OCI-LY1 (cell line): ENCODE data around the gene MSH3.

ENCODE experiments used
- H2AFZ ChIP-seq: fragments of 200-600 bp; sonication (generic), shearing (Covaris generic); 2 replicates; pipeline ENCODE4 v1.6.0; 2014; ENCODE audit warnings: antibody characterized with exemption, mild to moderate bottlenecking, low read length
- H3F3A ChIP-seq: fragments of 200-600 bp; sonication (generic), shearing (Covaris generic); 2 replicates; pipeline ENCODE4 v1.6.0; 2014; ENCODE audit warnings: mild to moderate bottlenecking, antibody characterized with exemption, low read length, moderate library complexity; ENCODE audit not compliant: insufficient read depth
- H3K27ac ChIP-seq: fragments of 200-600 bp; sonication (generic); 2 replicates; pipeline ENCODE4 v1.5.1; 2014; ENCODE audit warnings: low read length, mixed run types, mild to moderate bottlenecking, low read depth; ENCODE audit not compliant: poor library complexity, severe bottlenecking
- H3K27me3 ChIP-seq: fragments of 200-600 bp; sonication (generic); 2 replicates; pipeline ENCODE4 v1.6.0; 2014; ENCODE audit warnings: antibody characterized with exemption, mild to moderate bottlenecking, low read length, moderate library complexity; ENCODE audit not compliant: insufficient read depth
- H3K36me3 ChIP-seq: fragments of 200-600 bp; sonication (generic); 2 replicates; pipeline ENCODE4 v1.6.1; 2014; ENCODE audit warnings: mild to moderate bottlenecking, antibody characterized with exemption, low read length, moderate library complexity, mixed read lengths; ENCODE audit not compliant: insufficient read depth
- H3K4me1 ChIP-seq: fragments of 200-600 bp; sonication (generic); 2 replicates; pipeline ENCODE4 v1.5.1; 2014; ENCODE audit warnings: mild to moderate bottlenecking, low read length, moderate library complexity; ENCODE audit not compliant: insufficient read depth, severe bottlenecking
- H3K4me2 ChIP-seq: fragments of 200-600 bp; sonication (generic), shearing (Covaris generic); 2 replicates; pipeline ENCODE4 v1.6.1; 2014; ENCODE audit warnings: low read length
- H3K4me3 ChIP-seq: fragments of 200-600 bp; sonication (generic); 2 replicates; pipeline ENCODE4 v1.5.1; 2014; ENCODE audit warnings: low read length, low read depth, mild to moderate bottlenecking, mixed read lengths; ENCODE audit not compliant: poor library complexity, severe bottlenecking
- H3K79me2 ChIP-seq: fragments of 200-600 bp; shearing (Covaris generic); 2 replicates; pipeline ENCODE4 v1.6.1; 2016; ENCODE audit warnings: mixed run types, low read length, mixed read lengths; ENCODE audit not compliant: insufficient read depth
- H3K9ac ChIP-seq: fragments of 200-600 bp; sonication (generic), shearing (Covaris generic); 2 replicates; pipeline ENCODE4 v1.6.1; 2014; ENCODE audit warnings: mild to moderate bottlenecking, low read length, mixed read lengths
- H3K9me2 ChIP-seq: fragments of 200-600 bp; sonication (generic), shearing (Covaris generic); 2 replicates; pipeline ENCODE4 v1.6.1; 2014; ENCODE audit warnings: low read depth, mild to moderate bottlenecking, low read length, mixed read lengths
- H3K9me3 ChIP-seq: fragments of 200-600 bp; shearing (Covaris generic); 2 replicates; pipeline ENCODE4 v1.6.1; 2014; ENCODE audit warnings: low read length, mixed read lengths
- H4K20me1 ChIP-seq: fragments of 200-600 bp; sonication (generic), shearing (Covaris generic); 2 replicates; pipeline ENCODE4 v1.6.0; 2016; ENCODE audit warnings: mild to moderate bottlenecking, low read length; ENCODE audit not compliant: insufficient read depth
- EZH2 ChIP-seq: fragments of 200-600 bp; sonication (generic), shearing (Covaris generic); IDR thresholded peaks from 2 replicates; pipeline ENCODE4 v1.8.0; 2017; ENCODE audit warnings: borderline replicate concordance, mixed run types, mild to moderate bottlenecking, antibody characterized with exemption, low read length, moderate library complexity, mixed read lengths
- TF ChIP-seq, protein P1 (sequence below): fragments of 200-600 bp; sonication (generic), shearing (Covaris generic); IDR thresholded peaks from 2 replicates; pipeline ENCODE4 v1.5.1; 2017; ENCODE audit warnings: mild to moderate bottlenecking, antibody characterized with exemption, low read length, moderate library complexity, mixed read lengths

The MSH3 gene

DNA sequence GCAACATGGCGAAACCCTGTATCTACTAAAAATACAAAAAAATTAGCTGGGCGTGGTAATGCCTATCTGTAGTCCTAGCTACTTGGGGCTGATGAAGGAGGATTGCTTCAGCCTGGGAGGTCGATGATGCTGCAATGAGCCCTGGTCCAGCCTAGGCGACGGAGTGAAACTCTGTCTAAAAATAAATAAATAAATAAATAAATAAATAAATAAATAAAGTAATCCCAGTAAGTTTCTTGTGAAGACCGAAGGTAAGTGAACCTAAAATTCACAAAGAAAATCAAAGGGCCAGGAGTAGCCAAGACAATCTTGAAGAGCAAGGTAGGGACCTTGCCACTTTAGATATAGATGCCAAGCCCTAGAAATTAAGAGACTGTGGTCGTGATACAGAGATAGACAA is 68.5 kb downstream of the MSH3 start:
- H3K27ac ChIP-seq: no peak overlapping the region
- TF ChIP-seq, protein P1, sequence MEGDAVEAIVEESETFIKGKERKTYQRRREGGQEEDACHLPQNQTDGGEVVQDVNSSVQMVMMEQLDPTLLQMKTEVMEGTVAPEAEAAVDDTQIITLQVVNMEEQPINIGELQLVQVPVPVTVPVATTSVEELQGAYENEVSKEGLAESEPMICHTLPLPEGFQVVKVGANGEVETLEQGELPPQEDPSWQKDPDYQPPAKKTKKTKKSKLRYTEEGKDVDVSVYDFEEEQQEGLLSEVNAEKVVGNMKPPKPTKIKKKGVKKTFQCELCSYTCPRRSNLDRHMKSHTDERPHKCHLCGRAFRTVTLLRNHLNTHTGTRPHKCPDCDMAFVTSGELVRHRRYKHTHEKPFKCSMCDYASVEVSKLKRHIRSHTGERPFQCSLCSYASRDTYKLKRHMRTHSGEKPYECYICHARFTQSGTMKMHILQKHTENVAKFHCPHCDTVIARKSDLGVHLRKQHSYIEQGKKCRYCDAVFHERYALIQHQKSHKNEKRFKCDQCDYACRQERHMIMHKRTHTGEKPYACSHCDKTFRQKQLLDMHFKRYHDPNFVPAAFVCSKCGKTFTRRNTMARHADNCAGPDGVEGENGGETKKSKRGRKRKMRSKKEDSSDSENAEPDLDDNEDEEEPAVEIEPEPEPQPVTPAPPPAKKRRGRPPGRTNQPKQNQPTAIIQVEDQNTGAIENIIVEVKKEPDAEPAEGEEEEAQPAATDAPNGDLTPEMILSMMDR: no peak
- TF ChIP-seq EZH2: no peak

DNA sequence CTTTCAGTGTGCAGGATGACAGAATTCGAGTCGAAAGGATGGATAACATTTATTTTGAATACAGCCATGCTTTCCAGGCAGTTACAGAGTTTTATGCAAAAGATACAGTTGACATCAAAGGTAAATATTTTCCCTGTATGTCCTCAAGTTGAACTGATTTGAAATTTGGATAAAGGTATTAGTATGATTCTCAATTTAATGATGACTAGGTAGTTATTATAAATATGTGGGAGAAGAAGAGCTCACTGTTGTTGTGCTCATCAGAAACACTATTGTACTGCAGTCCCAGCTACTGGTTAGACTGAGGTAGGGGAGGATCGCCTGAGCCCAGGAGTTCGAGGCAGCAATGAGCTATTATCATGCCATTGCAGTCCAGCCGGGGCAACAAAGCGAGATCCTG is 71.0 kb downstream of the MSH3 start:
- Histone ChIP-seq H3K4me1 (no peaks in the 10 kb centered on the region), H3K9me3 (no peaks in the 10 kb centered on the region), H4K20me1 (no peaks in the 10 kb centered on the region), H3K4me2 (no peak overlapping the region), H3K79me2 (no peaks in the 10 kb centered on the region), H3K9me2 (no peaks in the 10 kb centered on the region), H3K27ac (no peak overlapping the region), H3F3A (no peaks in the 10 kb centered on the region), H2AFZ (no peak overlapping the region), H3K9ac (no peak overlapping the region), H3K4me3 (no peak overlapping the region), H3K27me3 (no peaks in the 10 kb centered on the region), H3K36me3 (peaks cover 45% of the 10 kb centered on the region)
- TF ChIP-seq EZH2: no peak
- TF ChIP-seq, protein P1: no peak

More for the DNA sequence above, 68.5 kb downstream of the MSH3 start:
- no peaks in the 10 kb centered on the region for H3K9me2 ChIP-seq
- no peaks in the 10 kb centered on the region for H3K9me3 ChIP-seq
- H3K4me1 ChIP-seq: no peaks in the 10 kb centered on the region
- no peak overlapping the region for H3K9ac ChIP-seq
- peaks cover 50% of the 10 kb centered on the region for H3K36me3 ChIP-seq
- no peaks in the 10 kb centered on the region for H3F3A ChIP-seq
- H3K4me3 ChIP-seq: no peak overlapping the region
- no peaks in the 10 kb centered on the region for H3K27me3 ChIP-seq
- H3K79me2 ChIP-seq: no peaks in the 10 kb centered on the region
- no peak overlapping the region for H2AFZ ChIP-seq
- no peak overlapping the region for H3K4me2 ChIP-seq
- no peaks in the 10 kb centered on the region for H4K20me1 ChIP-seq

DNA sequence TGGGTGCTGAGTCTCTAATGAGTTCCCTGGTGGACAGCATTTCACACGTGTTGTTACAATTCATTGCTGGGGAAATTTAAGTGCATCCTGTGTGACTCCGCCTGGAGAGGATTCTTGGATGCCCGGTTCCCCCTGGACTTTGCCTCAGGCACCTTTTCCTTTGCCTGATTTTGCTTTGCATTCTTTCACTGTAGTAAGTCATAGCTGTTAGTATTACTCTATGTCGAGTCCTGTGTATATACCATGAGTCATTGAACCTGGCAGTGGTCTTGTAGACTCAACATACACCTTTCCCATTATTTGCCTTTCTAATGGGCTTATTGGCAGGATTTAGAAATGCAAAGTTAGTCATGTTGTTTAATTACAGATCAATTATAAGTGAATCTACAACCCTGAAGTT is 82.3 kb downstream of the MSH3 start:
- Histone ChIP-seq H3K36me3 (peaks cover 21% of the 10 kb centered on the region; the same call in 1 of the 2 replicates), H3K9me2 (no peaks in the 10 kb centered on the region), H3K9ac (no peak overlapping the region), H3K4me3 (no peak overlapping the region), H4K20me1 (no peaks in the 10 kb centered on the region), H3K27me3 (no peaks in the 10 kb centered on the region), H2AFZ (no peak overlapping the region), H3F3A (no peaks in the 10 kb centered on the region), H3K4me2 (no peak overlapping the region), H3K4me1 (no peaks in the 10 kb centered on the region), H3K9me3 (no peaks in the 10 kb centered on the region), H3K27ac (no peak overlapping the region), H3K79me2 (no peaks in the 10 kb centered on the region)
- no peak for TF ChIP-seq EZH2
- TF ChIP-seq, protein P1: no peak
